MM.1S (cell line): Measurements from ENCODE around the gene DPYSL4.

Experiments used
- DNase-seq: peaks from one replicate; pipeline ENCODE4 v3.0.0-alpha.2; 2015
- H2AFZ ChIP-seq: fragments of 300-600 bp; sonication (generic); 2 replicates; pipeline ENCODE4 v1.6.0; 2016; ENCODE audit warnings: antibody characterized with exemption, low read length
- H3F3A ChIP-seq: fragments of 300-600 bp; sonication (generic); 2 replicates; pipeline ENCODE4 v1.6.1; 2016; ENCODE audit warnings: mild to moderate bottlenecking, antibody characterized with exemption, low read length, moderate library complexity, mixed read lengths; ENCODE audit not compliant: insufficient read depth
- H3K27ac ChIP-seq: fragments of 300-600 bp; sonication (generic); 2 replicates; pipeline ENCODE4 v1.5.1; 2016; ENCODE audit warnings: mild to moderate bottlenecking, low read length
- H3K27me3 ChIP-seq: fragments of 300-600 bp; sonication (generic); replicated peaks from 2 replicates; pipeline ENCODE4 v1.6.0; 2016; ENCODE audit warnings: low read length; ENCODE audit not compliant: insufficient read depth
- H3K36me3 ChIP-seq: fragments of 300-600 bp; sonication (generic); replicated peaks from 2 replicates; pipeline ENCODE4 v1.6.1; 2016; ENCODE audit warnings: mild to moderate bottlenecking, low read length, mixed read lengths; ENCODE audit not compliant: insufficient read depth
- H3K4me1 ChIP-seq: fragments of 300-600 bp; sonication (generic); 2 replicates; pipeline ENCODE4 v1.6.1; 2016; ENCODE audit warnings: low read length, mixed read lengths
- H3K4me2 ChIP-seq: fragments of 300-600 bp; sonication (generic); 2 replicates; pipeline ENCODE4 v1.6.0; 2016; ENCODE audit warnings: low read depth, low read length
- H3K4me3 ChIP-seq: fragments of 300-600 bp; sonication (generic); 2 replicates; pipeline ENCODE4 v1.5.1; 2016; ENCODE audit warnings: low read length, mixed read lengths
- H3K79me2 ChIP-seq: fragments of 300-600 bp; sonication (generic); 2 replicates; pipeline ENCODE4 v1.6.1; 2016; ENCODE audit warnings: mixed run types, low read length, mixed read lengths
- H3K9ac ChIP-seq: fragments of 300-600 bp; sonication (generic); 2 replicates; pipeline ENCODE4 v1.6.1; 2016; ENCODE audit warnings: low read length, mixed read lengths
- H3K9me2 ChIP-seq: fragments of 300-600 bp; sonication (generic); replicated peaks from 2 replicates; pipeline ENCODE4 v1.6.1; 2016; ENCODE audit warnings: mild to moderate bottlenecking, low read length, mixed read lengths; ENCODE audit not compliant: insufficient read depth
- H3K9me3 ChIP-seq: fragments of 300-600 bp; sonication (generic); replicated peaks from 2 replicates; pipeline ENCODE4 v1.6.1; 2016; ENCODE audit warnings: mild to moderate bottlenecking, low read length, mixed read lengths; ENCODE audit not compliant: insufficient read depth
- H4K20me1 ChIP-seq: fragments of 300-600 bp; sonication (generic); 2 replicates; pipeline ENCODE4 v1.6.1; 2016; ENCODE audit warnings: mild to moderate bottlenecking, low read length, moderate library complexity, mixed read lengths; ENCODE audit not compliant: insufficient read depth
- EZH2 ChIP-seq: fragments of 300-600 bp; sonication (generic); optimal IDR thresholded peaks from 2 replicates; pipeline ENCODE3; 2017; ENCODE audit warnings: low read depth, mild to moderate bottlenecking, antibody characterized with exemption, low read length, mixed read lengths
- EZH2phosphoT487 ChIP-seq: fragments of 300-600 bp; sonication (generic); IDR thresholded peaks from 2 replicates; pipeline ENCODE4 v1.6.1; 2018; ENCODE audit warnings: antibody characterized with exemption, low read length
- TF ChIP-seq, protein P1 (sequence below): fragments of 300-600 bp; sonication (generic); IDR thresholded peaks from 2 replicates; pipeline ENCODE4 v1.5.1; 2016; ENCODE audit warnings: antibody characterized with exemption, low read length, mixed read lengths

DPYSL4 gene

DNA sequence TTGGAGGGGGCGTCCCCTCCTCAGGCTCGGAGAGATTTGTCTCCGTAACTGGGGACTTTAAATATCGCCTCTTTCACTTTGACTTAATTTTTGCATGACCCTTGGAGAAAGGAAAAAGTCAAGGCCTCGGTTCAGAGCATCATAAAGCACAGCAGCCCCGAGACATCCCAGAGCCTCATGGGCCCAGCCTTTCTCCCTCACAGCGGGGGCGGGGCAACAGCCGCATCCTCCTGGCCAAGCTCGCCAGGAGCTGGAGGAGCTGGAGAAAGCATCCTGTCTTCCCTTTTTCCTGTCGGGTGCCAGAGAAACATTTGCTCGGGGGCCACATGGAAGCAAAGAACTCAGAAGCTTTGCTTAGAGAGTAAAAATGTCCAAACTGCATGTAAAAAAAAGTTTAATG is 43.6 kb upstream of the DPYSL4 start:
- Histone ChIP-seq H3K36me3 (no peaks in the 10 kb centered on the region), H3K4me3 (no peak overlapping the region), H3K4me1 (no peaks in the 10 kb centered on the region), H3K27me3 (peaks cover 38% of the 10 kb centered on the region), H3K9me3 (no peaks in the 10 kb centered on the region), H3F3A (no peaks in the 10 kb centered on the region), H3K27ac (no peak overlapping the region), H3K79me2 (no peaks in the 10 kb centered on the region), H3K9ac (no peak overlapping the region), H4K20me1 (no peaks in the 10 kb centered on the region), H3K9me2 (no peaks in the 10 kb centered on the region), H2AFZ (no peak overlapping the region), H3K4me2 (no peak overlapping the region)
- DNase-seq: no peak
- TF ChIP-seq EZH2phosphoT487 (no peak), EZH2 (no peak)
- TF ChIP-seq, protein P1, sequence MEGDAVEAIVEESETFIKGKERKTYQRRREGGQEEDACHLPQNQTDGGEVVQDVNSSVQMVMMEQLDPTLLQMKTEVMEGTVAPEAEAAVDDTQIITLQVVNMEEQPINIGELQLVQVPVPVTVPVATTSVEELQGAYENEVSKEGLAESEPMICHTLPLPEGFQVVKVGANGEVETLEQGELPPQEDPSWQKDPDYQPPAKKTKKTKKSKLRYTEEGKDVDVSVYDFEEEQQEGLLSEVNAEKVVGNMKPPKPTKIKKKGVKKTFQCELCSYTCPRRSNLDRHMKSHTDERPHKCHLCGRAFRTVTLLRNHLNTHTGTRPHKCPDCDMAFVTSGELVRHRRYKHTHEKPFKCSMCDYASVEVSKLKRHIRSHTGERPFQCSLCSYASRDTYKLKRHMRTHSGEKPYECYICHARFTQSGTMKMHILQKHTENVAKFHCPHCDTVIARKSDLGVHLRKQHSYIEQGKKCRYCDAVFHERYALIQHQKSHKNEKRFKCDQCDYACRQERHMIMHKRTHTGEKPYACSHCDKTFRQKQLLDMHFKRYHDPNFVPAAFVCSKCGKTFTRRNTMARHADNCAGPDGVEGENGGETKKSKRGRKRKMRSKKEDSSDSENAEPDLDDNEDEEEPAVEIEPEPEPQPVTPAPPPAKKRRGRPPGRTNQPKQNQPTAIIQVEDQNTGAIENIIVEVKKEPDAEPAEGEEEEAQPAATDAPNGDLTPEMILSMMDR: no peak

DNA sequence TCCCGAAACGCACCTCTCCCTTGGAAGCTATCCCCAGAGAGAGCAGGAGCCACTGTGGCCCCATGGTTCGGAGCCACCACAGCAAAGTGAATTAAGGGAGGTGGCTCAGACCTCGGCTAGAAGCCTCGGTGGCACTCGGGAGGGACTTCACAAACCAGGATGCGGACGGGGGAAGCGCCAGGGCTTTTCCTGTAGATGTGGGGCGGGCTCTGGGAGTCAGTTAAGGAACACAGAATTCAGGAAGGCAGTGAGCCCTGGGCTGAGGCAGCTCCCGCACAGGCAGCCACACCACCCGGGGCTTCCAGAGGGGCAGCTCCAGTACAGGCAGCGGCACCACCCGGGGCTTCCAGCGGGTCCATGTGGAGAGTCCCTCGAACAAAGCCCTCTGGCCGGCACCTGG is 42.7 kb upstream of the DPYSL4 start:
- no peak for DNase-seq
- Histone ChIP-seq H3K79me2 (no peaks in the 10 kb centered on the region), H3K9me3 (no peaks in the 10 kb centered on the region), H3K4me3 (no peak overlapping the region), H3K27ac (no peak overlapping the region), H4K20me1 (no peaks in the 10 kb centered on the region), H3F3A (no peaks in the 10 kb centered on the region), H3K9me2 (no peaks in the 10 kb centered on the region), H3K27me3 (peaks cover 38% of the 10 kb centered on the region), H3K9ac (no peak overlapping the region), H3K36me3 (no peaks in the 10 kb centered on the region), H3K4me1 (no peaks in the 10 kb centered on the region), H2AFZ (no peak overlapping the region), H3K4me2 (no peak overlapping the region)
- no peak for TF ChIP-seq EZH2
- TF ChIP-seq EZH2phosphoT487: no peak

- Histone ChIP-seq H3K4me1 (no peaks in the 10 kb centered on the region), H3K27ac (no peak overlapping the region), H3K4me3 (no peak overlapping the region), H3F3A (no peaks in the 10 kb centered on the region), H2AFZ (no peak overlapping the region), H3K36me3 (no peaks in the 10 kb centered on the region), H3K79me2 (no peaks in the 10 kb centered on the region), H3K9me3 (no peaks in the 10 kb centered on the region), H3K4me2 (no peak overlapping the region), H4K20me1 (no peaks in the 10 kb centered on the region), H3K9ac (no peak overlapping the region), H3K27me3 (peaks cover 33% of the 10 kb centered on the region), H3K9me2 (no peaks in the 10 kb centered on the region)
- TF ChIP-seq EZH2phosphoT487 (no peak), EZH2 (no peak)
- TF ChIP-seq, protein P1: no peak
- DNase-seq: no peak
These were observed 41.7 kb upstream of the DPYSL4 start for GRCh38 chr10:132145002-132145401.

DNA sequence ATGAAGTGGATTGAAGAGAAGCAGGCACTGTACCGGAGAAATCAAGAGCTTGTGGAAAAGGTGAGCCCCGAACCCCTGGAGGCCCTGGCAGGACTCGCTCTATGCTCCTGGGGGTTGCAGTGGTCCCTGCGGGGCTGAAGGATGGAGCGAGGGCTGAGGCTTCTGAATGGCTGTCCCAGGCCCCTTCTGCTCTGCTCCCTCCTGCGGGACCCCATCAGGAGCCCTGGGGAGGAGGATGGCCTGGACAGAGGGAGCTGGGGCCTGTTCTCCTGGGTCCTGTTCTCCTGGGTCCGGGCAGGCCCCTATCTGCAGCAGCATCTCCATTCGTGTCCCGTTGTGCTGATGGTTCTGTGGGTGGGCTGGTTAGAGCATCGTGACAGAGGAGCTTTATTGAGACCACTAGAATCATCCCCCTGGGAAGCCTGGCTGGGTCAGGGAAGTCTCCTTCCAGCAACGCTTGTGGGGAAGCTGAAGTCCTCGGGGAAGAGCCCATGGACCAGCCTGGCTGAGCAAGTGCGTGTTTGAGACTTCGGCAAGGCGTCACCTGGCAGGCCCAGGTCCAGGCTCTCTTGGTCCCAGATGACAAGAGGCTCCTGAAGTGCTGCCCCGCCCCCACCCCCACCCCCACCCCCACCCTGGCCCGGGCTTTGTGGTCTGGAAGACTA is 41.1 kb upstream of the DPYSL4 start:
- DNase-seq: no peak
- Histone ChIP-seq H2AFZ (no peak overlapping the region), H3K4me3 (no peak overlapping the region), H3K4me1 (no peaks in the 10 kb centered on the region), H3F3A (no peaks in the 10 kb centered on the region), H3K9me3 (no peaks in the 10 kb centered on the region), H3K27me3 (peaks cover 32% of the 10 kb centered on the region), H3K27ac (no peak overlapping the region), H3K36me3 (no peaks in the 10 kb centered on the region), H3K79me2 (no peaks in the 10 kb centered on the region), H3K4me2 (no peak overlapping the region), H3K9me2 (no peaks in the 10 kb centered on the region), H3K9ac (no peak overlapping the region), H4K20me1 (no peaks in the 10 kb centered on the region)
- TF ChIP-seq, protein P1: no peak
- no peak for TF ChIP-seq EZH2phosphoT487
- no peak for TF ChIP-seq EZH2
